ENCODE measurements around the gene PPP4C.
A peak's percentile ranks its signal among the peaks of the same experiment; 100 is the strongest.
"Not testable (repeated sequence)": the region's sequence is repeated elsewhere in the genome, so short reads cannot be mapped to it uniquely, and the experiment has no call there.

Gene PPP4C

DNA sequence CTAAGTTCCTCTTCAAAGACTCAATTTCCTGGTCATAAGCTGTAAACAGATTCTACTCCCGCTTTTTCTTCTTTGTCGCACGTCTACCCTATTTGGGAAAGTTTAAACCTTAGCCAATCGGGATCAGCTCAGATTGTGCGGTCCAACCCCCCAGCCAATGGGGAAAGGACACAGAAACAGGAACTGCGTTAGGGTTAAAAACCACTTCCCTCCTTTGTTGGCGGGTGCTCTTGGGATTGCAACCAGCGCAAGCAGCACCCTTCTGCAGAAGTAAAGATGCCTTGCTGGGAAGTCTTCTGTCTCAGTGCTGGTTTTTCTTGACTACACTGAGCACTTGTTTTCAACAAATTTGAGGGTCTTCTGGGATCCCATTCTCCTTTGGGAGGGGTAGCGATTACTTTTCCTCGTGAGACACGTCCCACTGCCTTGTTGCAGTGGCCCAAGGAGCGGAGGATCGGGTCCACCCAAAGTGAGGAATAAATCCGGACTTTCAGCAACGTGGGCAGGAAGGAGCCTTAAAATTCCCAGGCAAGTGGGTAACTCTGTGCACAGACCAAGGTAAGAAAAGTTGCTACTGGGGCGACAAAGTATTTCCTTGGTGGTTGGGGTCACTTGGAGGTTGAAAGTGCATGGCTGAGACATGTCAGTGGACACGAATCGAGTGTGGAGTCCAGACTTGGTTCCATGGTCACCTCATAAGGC, 21.2 kb downstream of the PPP4C start:
- DNase-seq (ENCODE audit: low read depth in 2 of 2), result no peak

- no peak for DNase-seq (ENCODE audit: low read depth in 2 of 2)
Observed at GRCh38 chr16:30104090-30104489, 28.3 kb downstream of the PPP4C start.

DNA sequence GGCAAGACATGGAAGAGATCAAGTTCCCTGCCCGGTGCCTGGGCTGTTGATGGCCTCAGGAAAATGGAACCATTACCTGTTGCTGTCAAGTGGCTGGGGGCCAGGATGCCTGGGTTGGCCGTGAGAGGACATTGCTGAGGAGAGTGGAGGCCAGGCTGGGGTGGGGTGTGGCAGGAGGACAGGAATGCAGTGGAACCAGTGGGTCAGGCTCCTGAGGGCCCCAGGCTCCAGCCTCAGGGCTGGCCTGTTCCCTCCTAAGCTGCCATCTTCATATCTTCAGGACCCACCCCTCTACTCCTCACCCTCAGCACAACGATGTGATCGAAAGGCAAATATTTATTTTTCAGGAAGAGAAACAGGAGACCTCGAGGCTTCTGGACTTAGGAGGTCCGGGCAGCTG, 28.7 kb downstream of the PPP4C start:
- no peak for DNase-seq (ENCODE audit: low read depth in 2 of 2)

- no peak for DNase-seq (ENCODE audit: low read depth in 2 of 2)
Observed at GRCh38 chr16:30108059-30108850, 32.5 kb downstream of the PPP4C start.

GRCh38 chr16:30110661-30111060, 34.9 kb downstream of the PPP4C start:
- no peak for DNase-seq (ENCODE audit: low read depth in 2 of 2)

GRCh38 chr16:30112197-30113030, 36.6 kb downstream of the PPP4C start:
- DNase-seq (ENCODE audit: low read depth in 2 of 2), result peak in 1 of 2 experiments; percentile 68

DNA sequence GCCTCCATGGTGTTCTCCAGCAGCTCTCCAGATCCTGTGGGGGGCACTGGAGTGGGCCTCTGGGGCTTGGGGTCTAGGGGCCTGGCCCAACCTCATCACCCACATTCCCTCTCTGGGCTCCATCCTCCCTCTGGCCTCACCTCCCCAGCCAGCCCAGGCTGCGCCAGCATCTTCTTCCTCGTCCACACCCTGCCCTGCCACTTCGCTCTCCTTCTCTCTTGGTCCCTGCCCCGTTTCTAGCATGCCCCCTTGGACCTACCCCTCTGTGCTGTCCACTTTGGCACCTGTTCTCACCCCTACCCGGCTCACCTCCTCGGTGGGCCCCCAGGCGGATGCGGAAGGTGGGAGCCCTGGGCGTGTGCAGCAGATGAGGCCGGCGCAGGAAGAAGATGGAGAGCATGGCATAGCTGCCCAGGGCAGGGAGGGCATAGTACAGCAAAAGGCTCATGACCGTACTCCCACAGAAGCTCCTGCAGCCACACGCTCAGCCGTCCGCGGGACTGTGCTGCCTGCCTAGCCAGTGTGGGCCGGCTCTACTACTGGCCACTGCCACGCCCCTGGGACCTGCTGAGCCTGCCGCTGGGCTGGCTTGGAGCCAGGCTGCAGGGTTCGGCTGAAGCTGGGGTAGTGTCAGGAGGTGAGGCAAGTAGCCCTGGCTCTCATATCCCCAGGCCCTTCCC, 37.4 kb downstream of the PPP4C start, which contains the start of gene GDPD3:
TSS of gene GDPD3 (minus strand) at position 507 of the 680 bp plus-strand sequence. CDS start at position 448, 59 bp downstream.
- no peak for DNase-seq (ENCODE audit: low read depth in 2 of 2)

GRCh38 chr16:30113711-30114333, 38.0 kb downstream of the PPP4C start:
- DNase-seq (ENCODE audit: low read depth in 2 of 2), result no peak

DNA sequence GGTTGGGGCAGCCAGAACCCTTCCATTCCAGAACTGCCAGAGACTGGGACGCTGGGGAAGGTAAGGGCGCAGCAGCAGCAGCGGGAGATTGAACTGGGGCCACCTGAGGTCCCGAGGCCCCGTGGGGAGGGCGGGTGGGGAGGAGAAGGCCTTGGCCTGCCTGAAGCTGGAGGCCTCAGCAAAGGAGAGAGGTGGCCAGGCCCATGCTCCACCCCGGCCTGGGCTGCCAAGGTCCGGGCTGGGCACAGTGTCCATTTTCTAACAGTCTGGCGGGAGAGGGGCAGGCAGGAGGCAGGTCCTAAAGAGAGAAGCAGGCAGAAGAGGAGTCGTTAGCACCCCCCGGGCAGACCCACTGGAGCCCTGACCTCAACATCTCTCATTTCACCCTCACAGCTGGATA, 38.6 kb downstream of the PPP4C start:
- DNase-seq (ENCODE audit: low read depth in 2 of 2), result no peak

DNA sequence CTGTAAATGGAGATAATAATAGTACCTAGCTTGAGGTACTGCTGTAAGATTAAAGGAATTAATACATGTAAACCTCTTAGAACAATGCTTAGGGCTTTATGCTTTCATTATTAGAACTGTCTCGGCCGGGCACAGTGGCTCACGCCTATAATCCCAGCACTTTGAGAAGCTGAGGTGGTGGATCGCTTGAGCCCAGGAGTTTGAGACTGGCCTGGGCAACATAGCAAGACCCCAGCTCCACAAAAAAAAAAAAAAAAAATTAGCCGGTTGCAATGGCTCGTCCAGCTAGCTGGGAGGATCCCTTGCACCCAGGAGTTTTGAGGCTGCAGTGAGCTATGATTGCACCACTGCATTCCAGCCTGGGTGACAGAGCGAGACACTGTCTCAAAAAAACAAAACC, 39.0 kb downstream of the PPP4C start:
- not testable (repeated sequence) for DNase-seq (ENCODE audit: low read depth in 2 of 2)

- no peak for DNase-seq (ENCODE audit: low read depth in 2 of 2)
Observed at GRCh38 chr16:30115238-30115637, 39.4 kb downstream of the PPP4C start.

DNA sequence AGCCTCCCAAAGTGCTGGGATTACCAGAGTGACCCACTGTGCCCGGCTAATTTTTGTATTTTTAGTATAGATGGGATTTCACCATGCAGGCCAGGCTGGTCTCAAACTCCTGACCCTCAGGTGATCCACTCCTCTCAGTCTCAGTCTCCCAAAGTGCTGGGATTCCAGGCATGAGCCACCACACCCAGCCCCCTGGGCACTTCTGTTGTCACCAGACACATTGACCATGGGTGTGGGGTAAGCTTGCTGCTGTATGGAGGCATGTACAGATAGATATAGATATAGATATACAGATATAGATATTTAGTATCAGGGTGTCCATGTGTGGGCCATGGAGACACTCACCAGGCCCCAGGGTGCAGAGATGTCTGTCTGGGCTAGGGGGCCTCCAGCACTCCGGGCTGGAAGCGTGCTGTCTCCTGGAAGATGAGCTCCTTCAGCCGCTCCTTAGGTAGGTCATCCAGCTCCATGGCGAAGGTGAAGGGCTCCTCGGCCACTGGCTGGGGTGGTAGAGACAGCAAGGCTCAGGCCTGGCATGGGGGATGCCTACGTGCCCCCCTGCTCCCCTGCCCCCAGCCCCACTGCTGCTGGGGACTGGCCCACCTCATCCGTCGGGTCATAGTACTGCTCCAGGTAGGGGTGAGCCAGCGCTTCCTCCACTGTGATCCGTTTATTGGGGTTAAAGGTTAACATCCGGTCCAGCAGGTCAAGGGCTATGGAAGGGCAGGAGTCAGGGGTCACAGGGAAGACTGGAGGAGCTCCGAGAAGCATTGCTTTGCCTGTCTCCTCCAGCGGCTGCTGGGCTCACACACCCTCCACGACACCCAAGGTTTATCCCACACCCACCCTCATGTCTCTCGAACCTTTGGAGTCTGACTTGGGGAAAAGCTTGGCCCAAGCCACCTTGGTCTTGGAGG, 40.8 kb downstream of the PPP4C start:
- no peak for DNase-seq (ENCODE audit: low read depth in 2 of 2)

GRCh38 chr16:30117768-30118167, 42.0 kb downstream of the PPP4C start:
- no peak for DNase-seq (ENCODE audit: low read depth in 2 of 2)

GRCh38 chr16:30119428-30119827, 43.6 kb downstream of the PPP4C start:
- DNase-seq (ENCODE audit: low read depth in 2 of 2), result no peak

DNA sequence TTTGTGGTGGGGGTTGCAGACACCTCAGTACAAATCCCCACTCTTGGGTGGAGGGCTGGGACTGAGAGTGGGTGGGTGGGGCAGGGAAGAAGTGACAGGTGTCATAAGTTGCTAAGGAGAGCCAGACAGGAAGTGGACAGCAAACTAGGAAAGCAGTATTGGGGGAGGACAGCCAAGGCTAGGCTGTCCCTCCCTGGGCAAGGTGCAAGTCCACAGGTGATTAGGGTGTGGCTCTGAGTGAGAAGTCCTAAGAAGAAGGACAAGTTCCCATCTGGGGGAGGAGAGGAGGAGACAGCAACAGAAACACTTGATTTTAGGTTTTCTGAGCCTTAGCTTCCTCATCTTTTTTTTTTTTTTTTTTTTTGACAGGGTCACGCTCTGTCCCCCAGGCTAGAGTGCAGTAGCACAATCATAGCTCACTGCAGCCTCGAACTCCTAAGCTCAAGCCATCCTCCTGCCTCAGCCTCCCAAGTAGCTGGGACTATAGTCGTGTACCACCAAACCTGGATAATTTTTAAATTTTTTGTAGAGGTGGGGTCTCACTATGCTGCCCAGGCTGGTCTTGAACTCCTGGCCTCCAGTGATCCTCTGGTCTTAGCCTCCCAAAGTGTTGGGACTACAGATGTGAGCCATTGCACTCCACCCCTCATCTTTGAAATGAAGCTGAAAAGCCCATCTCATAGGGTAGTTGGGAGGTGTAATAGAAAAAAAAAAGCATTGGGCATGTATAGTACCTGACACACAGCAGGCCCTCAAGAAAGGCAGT, 44.7 kb downstream of the PPP4C start:
- no peak for DNase-seq (ENCODE audit: low read depth in 2 of 2)

- no peak for DNase-seq (ENCODE audit: low read depth in 2 of 2)
Observed at GRCh38 chr16:30121741-30122571, 46.2 kb downstream of the PPP4C start.

- no peak for DNase-seq (ENCODE audit: low read depth in 2 of 2)
Observed at GRCh38 chr16:30122604-30123160, 46.9 kb downstream of the PPP4C start.

DNA sequence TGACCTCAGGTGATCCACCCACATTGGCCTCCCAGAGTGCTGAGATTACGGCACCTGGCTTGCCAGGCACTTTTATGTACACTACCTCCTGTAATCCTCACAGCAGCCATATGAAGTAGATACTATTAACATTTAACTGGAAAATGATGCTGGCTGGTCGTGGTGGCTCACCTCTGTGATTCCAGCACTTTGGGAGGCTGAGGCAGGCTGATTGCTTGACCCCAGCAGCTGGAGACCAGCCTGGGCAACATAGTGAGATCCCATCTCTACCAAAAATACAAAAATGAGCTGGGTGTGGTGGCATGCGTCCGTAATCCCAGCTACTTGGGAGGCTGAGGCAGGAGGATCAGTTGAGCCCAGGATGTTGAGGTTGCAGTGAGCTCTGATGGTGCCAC, 49.2 kb downstream of the PPP4C start:
- no peak for DNase-seq (ENCODE audit: low read depth in 2 of 2)
